ENCODE results near the gene SETD2. TPM values are rescaled to one million over a fixed set of nuclear protein-coding genes. Genes with fewer than 3 reads are reported as not detected.

The SETD2 gene
- polyA plus RNA-seq, 3 donors: 3.1 to 22.4 (median 7.5) TPM

GRCh38 chr3:46989146-46989810, 174.6 kb downstream of the SETD2 start:
- Mint-ChIP-seq H3K36me3 (peaks cover 60 to 73% of the 10 kb centered on the region in 2 donors), H3K27me3 (ENCODE audit: low read depth in 3 of 3) (peaks cover 0 to 3% (median 1%) of the 10 kb centered on the region in 3 donors), H3K4me1 (peaks cover 75% of the 10 kb centered on the region), H3K4me3 (peak overlapping the region; percentile 80 to 90), H3K27ac (peak overlapping the region; percentile 93 to 99 (median 97)), H3K9me3 (no peaks in the 10 kb centered on the region)
- Histone ChIP-seq H3K27ac (ENCODE audit: low read depth in 1 of 2, low read length in 2 of 2) (peak overlapping the region; percentile 89 to 92), H3K9me3 (replicated peaks in 1 of 2; ENCODE audit: control insufficient read depth in 1 of 2, insufficient read depth in 1 of 2, low read length in 2 of 2) (no peaks in the 10 kb centered on the region), H3K4me2 (replicated peaks; ENCODE audit: extremely low read depth, low read length, poor library complexity, severe bottlenecking) (peak overlapping the region; percentile 83), H3K36me3 (replicated peaks in 1 of 2; ENCODE audit: control insufficient read depth in 1 of 2, insufficient read depth in 2 of 2, low read length in 2 of 2) (peaks cover 40 to 43% of the 10 kb centered on the region in 2 donors), H3K9ac (ENCODE audit: insufficient read depth, low read length, poor library complexity, severe bottlenecking) (peak overlapping the region; percentile 69), H2AFZ (ENCODE audit: insufficient read depth, low read depth, low read length, poor library complexity, severe bottlenecking) (no peak overlapping the region), H3K4me3 (replicated peaks in 1 of 3; ENCODE audit: low read depth in 2 of 3, low read length in 3 of 3) (peak overlapping the region in 2 of 3 experiments; percentile 55 to 79), H3K4me1 (ENCODE audit: control insufficient read depth in 1 of 2, insufficient read depth in 2 of 2, low read length in 2 of 2) (peaks cover 76 to 82% of the 10 kb centered on the region in 2 donors), H3K79me2 (ENCODE audit: insufficient read depth, low read length) (peaks cover 98% of the 10 kb centered on the region), H3K27me3 (ENCODE audit: control insufficient read depth in 2 of 2, insufficient read depth in 2 of 2, low read length in 2 of 2) (no peaks in the 10 kb centered on the region), H4K20me1 (ENCODE audit: insufficient read depth, low read length) (peaks cover 73% of the 10 kb centered on the region)
- peak in 1 of 3 donors; percentile 31 for DNase-seq
- TF ChIP-seq CTCF (IDR thresholded peaks at IDR 0.05): no peak
- 9% methylated on average over 5 of the region's 17 CpGs for WGBS (ENCODE audit: insufficient coverage)
- intact Hi-C loops (cut with micrococcal nuclease): loop anchor here in 1 of 2 donors (5.0 kb wide), 2 partner anchors 37 to 62 kb away; no protein-coding TSS in a partner anchor

GRCh38 chr3:46988616-46989015, 175.3 kb downstream of the SETD2 start:
- Histone ChIP-seq H3K4me2 (replicated peaks; ENCODE audit: extremely low read depth, low read length, poor library complexity, severe bottlenecking) (peak overlapping the region; percentile 83), H3K9ac (ENCODE audit: insufficient read depth, low read length, poor library complexity, severe bottlenecking) (peak overlapping the region; percentile 69)

More at GRCh38 chr3:46988616-46989015, 175.3 kb downstream of the SETD2 start:
- Mint-ChIP-seq H3K27ac (peak overlapping the region; percentile 93 to 99 (median 97)), H3K4me3 (peak overlapping the region; percentile 80 to 90), H3K9me3 (no peaks in the 10 kb centered on the region), H3K36me3 (peaks cover 58 to 73% of the 10 kb centered on the region in 2 donors), H3K27me3 (ENCODE audit: low read depth in 3 of 3) (peaks cover 0 to 3% (median 1%) of the 10 kb centered on the region in 3 donors), H3K4me1 (peaks cover 81% of the 10 kb centered on the region)
- no peak overlapping the region for H2AFZ ChIP-seq (ENCODE audit: insufficient read depth, low read depth, low read length, poor library complexity, severe bottlenecking)
- peaks cover 33 to 36% of the 10 kb centered on the region in 2 donors for H3K36me3 ChIP-seq (replicated peaks in 1 of 2; ENCODE audit: control insufficient read depth in 1 of 2, insufficient read depth in 2 of 2, low read length in 2 of 2)
- intact Hi-C loops (cut with micrococcal nuclease): loop anchor here in 1 of 2 donors (5.0 kb wide), 2 partner anchors 36 to 61 kb away; no protein-coding TSS in a partner anchor
- peak overlapping the region; percentile 89 to 92 for H3K27ac ChIP-seq (ENCODE audit: low read depth in 1 of 2, low read length in 2 of 2)
- H4K20me1 ChIP-seq (ENCODE audit: insufficient read depth, low read length): peaks cover 71% of the 10 kb centered on the region
- H3K4me3 ChIP-seq (replicated peaks in 1 of 3; ENCODE audit: low read depth in 2 of 3, low read length in 3 of 3): peak overlapping the region; percentile 47 to 79 (median 55)
- 69% methylated on average over 2 of the region's 4 CpGs for WGBS (ENCODE audit: insufficient coverage)
- H3K9me3 ChIP-seq (replicated peaks in 1 of 2; ENCODE audit: control insufficient read depth in 1 of 2, insufficient read depth in 1 of 2, low read length in 2 of 2): no peaks in the 10 kb centered on the region
- peaks cover 98% of the 10 kb centered on the region for H3K79me2 ChIP-seq (ENCODE audit: insufficient read depth, low read length)
- H3K27me3 ChIP-seq (ENCODE audit: control insufficient read depth in 2 of 2, insufficient read depth in 2 of 2, low read length in 2 of 2): no peaks in the 10 kb centered on the region
- peaks cover 80 to 89% of the 10 kb centered on the region in 2 donors for H3K4me1 ChIP-seq (ENCODE audit: control insufficient read depth in 1 of 2, insufficient read depth in 2 of 2, low read length in 2 of 2)
- no peak for TF ChIP-seq CTCF (IDR thresholded peaks at IDR 0.05)
- DNase-seq: no peak
